Neural cell (in vitro differentiated cells): Measurements from ENCODE around the gene VPS13D.

Source experiments
- CTCF ChIP-seq: fragments of 450-650 bp; IDR thresholded peaks from 2 replicates; pipeline ENCODE4 v1.5.1; 2014; ENCODE audit warnings: antibody characterized with exemption, mild to moderate bottlenecking, moderate library complexity; ENCODE audit not compliant: poor library complexity, severe bottlenecking
- POLR2AphosphoS5 ChIP-seq: IDR thresholded peaks from 2 replicates; pipeline ENCODE4 v1.6.1; 2012
- SMC3 ChIP-seq: fragments of 450-650 bp; conservative IDR thresholded peaks from 2 replicates; pipeline ENCODE4 v1.6.1; 2014; ENCODE audit warnings: antibody characterized with exemption, mild to moderate bottlenecking, moderate library complexity; ENCODE audit not compliant: poor library complexity

- no peak for TF ChIP-seq CTCF
- no peak for TF ChIP-seq SMC3
- TF ChIP-seq POLR2AphosphoS5 = no peak
Measured at GRCh38 chr1:12561121-12561520, 331.3 kb downstream of the VPS13D start.
